GM12891 (cell line): Measurements from ENCODE around the gene AGBL1.

Experiments used
- POLR2A ChIP-seq: IDR thresholded peaks from 2 replicates; pipeline ENCODE4 v1.6.1; 2011; ENCODE audit warnings: low read depth, low read length, control low read depth
- POLR2AphosphoS5 ChIP-seq: IDR thresholded peaks from 2 replicates; pipeline ENCODE4 v1.6.1; 2011; ENCODE audit warnings: low read depth, low read length, control low read depth
- SPI1 ChIP-seq: IDR thresholded peaks from 2 replicates; pipeline ENCODE4 v1.6.1; 2011; ENCODE audit warnings: low read depth, low read length, control low read depth

GRCh38 chr15:86392874-86393273, 313.2 kb downstream of the AGBL1 start:
- TF ChIP-seq POLR2A (no peak), POLR2AphosphoS5 (no peak), SPI1 (no peak)
